IMR-90 (cell line): ENCODE measurements around the gene TPMT. TPM values are rescaled to one million over a fixed set of nuclear protein-coding genes. Genes with fewer than 3 reads are reported as not detected.

Experiments
- ATAC-seq: fragments of 200-7000 bp; cut with Tn5 transposase; 2 replicates; pipeline ENCODE4 v1.9.1; 2020; ENCODE audit warnings: low read depth, mild to moderate bottlenecking, moderate library complexity
- BruUV-seq: library from RNA; stranded (reverse); fragments of 400-500 nt; replicated peaks from 2 replicates; lab custom pipeline; 2021; lab: Mats Ljungman, UMichigan
- CTCF ChIA-PET: fragments of 300-600 bp; formaldehyde crosslinking; extraction: SDS; loops from one replicate; lab custom pipeline; 2021; ENCODE audit warnings: antibody characterized with exemption; lab: Yijun Ruan, JAX
- POLR2A ChIA-PET: fragments of 300-600 bp; sonication (Branson Sonifier 250); formaldehyde crosslinking; loops from one replicate; lab custom pipeline; 2022; ENCODE audit warnings: antibody characterized with exemption; ENCODE audit not compliant: unreplicated experiment; lab: Charles Lee
- DNase-seq: peaks from one replicate; pipeline ENCODE4 v3.0.0; 2013
- H2AFZ ChIP-seq: replicated peaks from 2 replicates; pipeline ENCODE3; 2013; ENCODE audit warnings: low read length, mild to moderate bottlenecking; ENCODE audit not compliant: poor library complexity
- H2AK5ac ChIP-seq: 2 replicates; pipeline ENCODE4 v1.6.1; 2013; ENCODE audit warnings: low read depth, low read length, inconsistent platforms
- H2AK9ac ChIP-seq: replicated peaks from 2 replicates; pipeline ENCODE3; 2013; ENCODE audit warnings: mild to moderate bottlenecking, low read depth, low read length, moderate library complexity; ENCODE audit not compliant: poor library complexity
- H2BK120ac ChIP-seq: 2 replicates; pipeline ENCODE4 v1.6.1; 2013; ENCODE audit warnings: low read depth, low read length, inconsistent platforms
- H2BK15ac ChIP-seq: 3 replicates; pipeline ENCODE4 v1.6.1; 2013; ENCODE audit warnings: low read depth, low read length, inconsistent platforms
- H2BK20ac ChIP-seq: 2 replicates; pipeline ENCODE4 v1.6.1; 2013; ENCODE audit warnings: low read depth, mild to moderate bottlenecking, inconsistent platforms, low read length, moderate library complexity
- H2BK5ac ChIP-seq: 2 replicates; pipeline ENCODE4 v1.6.1; 2013; ENCODE audit warnings: mild to moderate bottlenecking, low read depth, low read length, inconsistent platforms; ENCODE audit not compliant: poor library complexity, severe bottlenecking
- H3K14ac ChIP-seq: replicated peaks from 2 replicates; pipeline ENCODE4 v1.6.1; 2013; ENCODE audit warnings: low read depth, low read length, inconsistent platforms
- H3K18ac ChIP-seq: 2 replicates; pipeline ENCODE4 v1.6.1; 2013; ENCODE audit warnings: low read depth, low read length, control low read depth
- H3K23ac ChIP-seq: 2 replicates; pipeline ENCODE4 v1.6.1; 2013; ENCODE audit warnings: low read depth, low read length, inconsistent platforms
- H3K27ac ChIP-seq: 2 replicates; pipeline ENCODE4 v1.5.1; 2013; ENCODE audit warnings: mild to moderate bottlenecking, control low read depth, low read length; ENCODE audit not compliant: insufficient read depth
- H3K27me3 ChIP-seq: 2 replicates; pipeline ENCODE4 v1.6.1; 2013; ENCODE audit warnings: low read length; ENCODE audit not compliant: control insufficient read depth, insufficient read depth
- H3K36me3 ChIP-seq: 2 replicates; pipeline ENCODE4 v1.6.1; 2013; ENCODE audit warnings: low read length, mixed read lengths; ENCODE audit not compliant: control insufficient read depth, insufficient read depth
- H3K4ac ChIP-seq: 2 replicates; pipeline ENCODE4 v1.6.1; 2013; ENCODE audit warnings: low read depth, low read length, inconsistent platforms
- H3K4me1 ChIP-seq: 2 replicates; pipeline ENCODE4 v1.6.1; 2013; ENCODE audit warnings: low read length, mixed read lengths; ENCODE audit not compliant: control insufficient read depth, insufficient read depth
- H3K4me2 ChIP-seq: 2 replicates; pipeline ENCODE4 v1.6.1; 2013; ENCODE audit warnings: low read depth, mild to moderate bottlenecking, control low read depth, low read length, moderate library complexity
- H3K4me3 ChIP-seq: 2 replicates; pipeline ENCODE4 v1.5.1; 2013; ENCODE audit warnings: low read depth, mild to moderate bottlenecking, control low read depth, low read length, moderate library complexity; ENCODE audit not compliant: insufficient read depth
- H3K56ac ChIP-seq: 2 replicates; pipeline ENCODE4 v1.6.1; 2013; ENCODE audit warnings: low read length, inconsistent platforms; ENCODE audit not compliant: insufficient read depth; ENCODE audit errors: extremely low read depth
- H3K79me1 ChIP-seq, 2 experiments: 2 replicates each; pipeline ENCODE4 v1.6.1; 2013; ENCODE audit warnings: low read length in 2 of 2, inconsistent platforms in 1 of 2, low read depth in 1 of 2
- H3K9ac ChIP-seq: 2 replicates; pipeline ENCODE4 v1.6.1; 2013; ENCODE audit warnings: low read depth, low read length, control low read depth
- H3K9me1 ChIP-seq: 2 replicates; pipeline ENCODE4 v1.6.1; 2013; ENCODE audit warnings: low read length, inconsistent platforms; ENCODE audit not compliant: insufficient read depth
- H3K9me3 ChIP-seq: 2 replicates; pipeline ENCODE4 v1.6.1; 2013; ENCODE audit warnings: low read length; ENCODE audit not compliant: control insufficient read depth, insufficient read depth
- H4K20me1 ChIP-seq: 2 replicates; pipeline ENCODE4 v1.6.1; 2013; ENCODE audit warnings: low read length, inconsistent platforms; ENCODE audit not compliant: insufficient read depth
- H4K5ac ChIP-seq: 2 replicates; pipeline ENCODE4 v1.6.1; 2013; ENCODE audit warnings: mild to moderate bottlenecking, low read depth, low read length, control low read depth
- H4K8ac ChIP-seq, 2 experiments: 2 replicates each; pipeline ENCODE4 v1.6.1; 2013; ENCODE audit warnings: low read depth in 2 of 2, low read length in 2 of 2, control low read depth in 1 of 2, inconsistent platforms in 1 of 2
- H4K91ac ChIP-seq: 2 replicates; pipeline ENCODE4 v1.6.1; 2013; ENCODE audit warnings: low read depth, low read length, inconsistent platforms; ENCODE audit not compliant: insufficient read depth
- BHLHE40 ChIP-seq: fragments of 150-350 bp; IDR thresholded peaks from 2 replicates; pipeline ENCODE4 v1.6.1; 2016; ENCODE audit warnings: mild to moderate bottlenecking, low read depth, low read length
- CEBPB ChIP-seq: IDR thresholded peaks from 2 replicates; pipeline ENCODE4 v1.6.1; 2012; ENCODE audit warnings: low read depth, low read length, improper control_type of control experiment
- NFE2L2 ChIP-seq: fragments of 150-350 bp; IDR thresholded peaks from 2 replicates; pipeline ENCODE4 v1.6.1; 2016; ENCODE audit warnings: low read depth, mild to moderate bottlenecking, low read length
- RAD21 ChIP-seq: IDR thresholded peaks from 2 replicates; pipeline ENCODE4 v1.6.1; 2012; ENCODE audit warnings: low read length, improper control_type of control experiment
- RCOR1 ChIP-seq: IDR thresholded peaks from 2 replicates; pipeline ENCODE4 v1.6.1; 2012; ENCODE audit warnings: mild to moderate bottlenecking, low read length, improper control_type of control experiment; ENCODE audit not compliant: insufficient replicate concordance
- RFX5 ChIP-seq: IDR thresholded peaks from 2 replicates; pipeline ENCODE4 v1.8.0; 2012; ENCODE audit warnings: low read depth, mild to moderate bottlenecking, low read length, moderate library complexity
- SMC3 ChIP-seq: fragments of 150-350 bp; IDR thresholded peaks from 2 replicates; pipeline ENCODE4 v1.6.1; 2016; ENCODE audit warnings: low read depth, mild to moderate bottlenecking, antibody characterized with exemption, low read length, moderate library complexity
- WGBS, 2 experiments: methylation state at CpG; one replicate each; pipeline versions ENCODE4 v1.1.5 to v1.1.7; 2013; ENCODE audit warnings: missing lambda C conversion rate in 2 of 2; ENCODE audit not compliant: insufficient read length in 1 of 2; ENCODE audit errors: extremely low coverage in 2 of 2; 5-methylcytosine and 5-hydroxymethylcytosine counted together
- dilution Hi-C: fragments of 300-500 bp; cut with HindIII; formaldehyde crosslinking; loops from one replicate; pipeline ENCODE4 v1.14.3; 2018; ENCODE audit warnings: low sequenced_read_pairs; ENCODE audit not compliant: unreplicated experiment
- in situ Hi-C: fragments of 300-500 bp; cut with MboI; formaldehyde crosslinking; loops from 3 replicates; pipeline ENCODE4 v1.14.3; 2019; ENCODE audit warnings: low sequenced_read_pairs, inconsistent platforms, mixed read lengths
- intact Hi-C: fragments of 100-400 bp; cut with micrococcal nuclease; formaldehyde crosslinking; loops from 2 replicates; pipeline ENCODE4 v1.10.0; 2022
- polyA plus RNA-seq, 3 experiments: library from polyadenylated mRNA; depleted of rRNA; stranded (reverse); fragments of >200 nt; gene quantifications; 2 replicates each; pipeline ENCODE4 v1.2.3, GENCODE V29; 2012; ENCODE audit warnings: low replicate concordance in 1 of 3
- total RNA-seq: library from RNA; depleted of rRNA; stranded (reverse); fragments of >200 nt; gene quantifications from 2 replicates; pipeline ENCODE4 v1.2.3, GENCODE V29; 2012
- TF ChIP-seq, protein P1 (sequence below): conservative IDR thresholded peaks from 2 replicates; pipeline ENCODE4 v1.5.1; 2012; ENCODE audit warnings: mild to moderate bottlenecking, low read depth, low read length, improper control_type of control experiment
- TF ChIP-seq, protein P2 (sequence below): fragments of 150-350 bp; IDR thresholded peaks from 2 replicates; pipeline ENCODE4 v1.6.1; 2017; ENCODE audit warnings: mild to moderate bottlenecking, antibody characterized with exemption, low read length, low read depth

The TPMT gene
- total and polyA plus RNA-seq, 2 of the 4 experiments (the other 2 are of a cell fraction) = 10.8 to 14.1 TPM

DNA sequence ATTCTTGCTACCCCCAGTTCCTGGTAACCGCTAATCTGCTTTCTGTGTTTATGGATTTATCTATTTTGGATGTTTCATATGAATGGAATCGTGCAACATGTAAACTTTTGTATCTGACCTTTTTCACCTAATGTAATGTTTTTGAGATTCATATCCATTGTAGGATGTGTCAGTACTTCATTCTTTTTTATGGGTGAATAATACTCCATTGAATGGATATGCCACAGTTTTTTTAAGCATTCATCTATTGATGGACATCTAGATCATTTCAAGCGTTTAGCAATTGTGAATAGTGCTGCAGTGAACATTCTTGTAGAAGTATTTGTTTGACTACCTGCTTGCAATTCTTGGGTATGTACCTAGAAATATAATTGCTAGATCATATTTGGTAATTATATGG is 13.4 kb upstream of the TPMT start:
- BruUV-seq = no TSS peak
- H3K27me3 ChIP-seq = no peaks in the 10 kb centered on the region
- H3K14ac ChIP-seq = no peak overlapping the region
- H3K56ac ChIP-seq = no peak overlapping the region
- peaks cover 2% of the 10 kb centered on the region; the same call in 1 of the 2 replicates for H3K36me3 ChIP-seq
- ATAC-seq (no peak), DNase-seq (no peak)
- H2BK120ac ChIP-seq = no peak overlapping the region
- no peak overlapping the region for H4K91ac ChIP-seq
- H3K27ac ChIP-seq = no peak overlapping the region
- no peak overlapping the region for H3K4me3 ChIP-seq
- no peak overlapping the region for H2AFZ ChIP-seq
- H4K8ac ChIP-seq = no peak overlapping the region
- intact Hi-C loops = no loop called here
- H2AK5ac ChIP-seq = no peak overlapping the region
- no peak overlapping the region for H2BK5ac ChIP-seq
- TF ChIP-seq, protein P1, sequence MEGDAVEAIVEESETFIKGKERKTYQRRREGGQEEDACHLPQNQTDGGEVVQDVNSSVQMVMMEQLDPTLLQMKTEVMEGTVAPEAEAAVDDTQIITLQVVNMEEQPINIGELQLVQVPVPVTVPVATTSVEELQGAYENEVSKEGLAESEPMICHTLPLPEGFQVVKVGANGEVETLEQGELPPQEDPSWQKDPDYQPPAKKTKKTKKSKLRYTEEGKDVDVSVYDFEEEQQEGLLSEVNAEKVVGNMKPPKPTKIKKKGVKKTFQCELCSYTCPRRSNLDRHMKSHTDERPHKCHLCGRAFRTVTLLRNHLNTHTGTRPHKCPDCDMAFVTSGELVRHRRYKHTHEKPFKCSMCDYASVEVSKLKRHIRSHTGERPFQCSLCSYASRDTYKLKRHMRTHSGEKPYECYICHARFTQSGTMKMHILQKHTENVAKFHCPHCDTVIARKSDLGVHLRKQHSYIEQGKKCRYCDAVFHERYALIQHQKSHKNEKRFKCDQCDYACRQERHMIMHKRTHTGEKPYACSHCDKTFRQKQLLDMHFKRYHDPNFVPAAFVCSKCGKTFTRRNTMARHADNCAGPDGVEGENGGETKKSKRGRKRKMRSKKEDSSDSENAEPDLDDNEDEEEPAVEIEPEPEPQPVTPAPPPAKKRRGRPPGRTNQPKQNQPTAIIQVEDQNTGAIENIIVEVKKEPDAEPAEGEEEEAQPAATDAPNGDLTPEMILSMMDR = no peak
- no peak for TF ChIP-seq RFX5
- no peak for TF ChIP-seq SMC3
- TF ChIP-seq NFE2L2 = no peak
- TF ChIP-seq, protein P2, sequence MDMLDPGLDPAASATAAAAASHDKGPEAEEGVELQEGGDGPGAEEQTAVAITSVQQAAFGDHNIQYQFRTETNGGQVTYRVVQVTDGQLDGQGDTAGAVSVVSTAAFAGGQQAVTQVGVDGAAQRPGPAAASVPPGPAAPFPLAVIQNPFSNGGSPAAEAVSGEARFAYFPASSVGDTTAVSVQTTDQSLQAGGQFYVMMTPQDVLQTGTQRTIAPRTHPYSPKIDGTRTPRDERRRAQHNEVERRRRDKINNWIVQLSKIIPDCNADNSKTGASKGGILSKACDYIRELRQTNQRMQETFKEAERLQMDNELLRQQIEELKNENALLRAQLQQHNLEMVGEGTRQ = no peak
- no peak for TF ChIP-seq RCOR1
- TF ChIP-seq BHLHE40 = no peak
- TF ChIP-seq RAD21 = no peak
- TF ChIP-seq CEBPB = no peak
- H3K18ac ChIP-seq = no peak overlapping the region
- no peaks in the 10 kb centered on the region for H3K4me1 ChIP-seq
- no peak overlapping the region for H2BK20ac ChIP-seq
- H3K9me1 ChIP-seq = no peaks in the 10 kb centered on the region
- POLR2A ChIA-PET = no interaction called here
- H3K4me2 ChIP-seq = no peak overlapping the region
- dilution Hi-C loops = no loop called here
- no peak overlapping the region for H3K23ac ChIP-seq
- no CpG with 5 or more reads among the region's 3 CpGs for WGBS, 2 experiments
- H3K4ac ChIP-seq = no peak overlapping the region
- no peak overlapping the region for H3K9ac ChIP-seq
- no peaks in the 10 kb centered on the region; a peak in 1 of 4 replicates for H3K79me1 ChIP-seq
- in situ Hi-C loops = no loop called here
- H2AK9ac ChIP-seq = no peak overlapping the region
- H4K5ac ChIP-seq = no peak overlapping the region
- H3K9me3 ChIP-seq = no peaks in the 10 kb centered on the region
- no peak overlapping the region for H2BK15ac ChIP-seq
- CTCF ChIA-PET = no interaction called here
- H4K20me1 ChIP-seq = no peaks in the 10 kb centered on the region
